GM19025 (cell line): Measurements from ENCODE around the gene L3MBTL4.

Source experiments
- ATAC-seq: cut with Tn5 transposase; IDR thresholded peaks from one replicate; pipeline ENCODE4 v1.9.1; 2021; ENCODE audit warnings: mild to moderate bottlenecking, low read depth, moderate library complexity; ENCODE audit not compliant: unreplicated experiment

Gene L3MBTL4

GRCh38 chr18:6009756-6010155 is 405.0 kb downstream of the L3MBTL4 start:
- no peak for ATAC-seq

GRCh38 chr18:6004683-6005082 is 410.0 kb downstream of the L3MBTL4 start:
- peak; percentile 95 for ATAC-seq

- peak; percentile 45 for ATAC-seq
Measured at GRCh38 chr18:6004119-6004518, 410.6 kb downstream of the L3MBTL4 start.

- ATAC-seq = no peak
Measured at GRCh38 chr18:6001867-6002266, 412.8 kb downstream of the L3MBTL4 start.

GRCh38 chr18:5998907-5999306 is 415.8 kb downstream of the L3MBTL4 start:
- ATAC-seq = peak; percentile 88

GRCh38 chr18:5998166-5998881 is 416.4 kb downstream of the L3MBTL4 start:
- peak; percentile 28 for ATAC-seq

- ATAC-seq = no peak
Measured at GRCh38 chr18:5997361-5997760, 417.4 kb downstream of the L3MBTL4 start.

- ATAC-seq = no peak
Measured at GRCh38 chr18:5995626-5996025, 419.1 kb downstream of the L3MBTL4 start.

GRCh38 chr18:5993938-5994337 is 420.8 kb downstream of the L3MBTL4 start:
- no peak for ATAC-seq

GRCh38 chr18:5992381-5992780 is 422.3 kb downstream of the L3MBTL4 start:
- no peak for ATAC-seq

GRCh38 chr18:5987249-5987648 is 427.5 kb downstream of the L3MBTL4 start:
- ATAC-seq = no peak

GRCh38 chr18:5986257-5986931 is 428.3 kb downstream of the L3MBTL4 start:
- ATAC-seq = no peak

GRCh38 chr18:5984245-5984644 is 430.5 kb downstream of the L3MBTL4 start:
- no peak for ATAC-seq

GRCh38 chr18:5983488-5983887 is 431.2 kb downstream of the L3MBTL4 start:
- no peak for ATAC-seq

GRCh38 chr18:5982332-5982731 is 432.4 kb downstream of the L3MBTL4 start:
- ATAC-seq = no peak

- ATAC-seq = no peak
Measured at GRCh38 chr18:5980721-5981120, 434.0 kb downstream of the L3MBTL4 start.

GRCh38 chr18:5979971-5980457 is 434.7 kb downstream of the L3MBTL4 start:
- ATAC-seq = peak; percentile 82

GRCh38 chr18:5979176-5979888 is 435.4 kb downstream of the L3MBTL4 start:
- no peak for ATAC-seq

- no peak for ATAC-seq
Measured at GRCh38 chr18:5977022-5977421, 437.7 kb downstream of the L3MBTL4 start.

GRCh38 chr18:5975111-5976002 is 439.4 kb downstream of the L3MBTL4 start:
- ATAC-seq = peak; percentile 43
